H1 (cell line): ENCODE measurements around the gene SELENOO. TPM values are rescaled to one million over a fixed set of nuclear protein-coding genes. Genes with fewer than 3 reads are reported as not detected.

Source experiments
- ASH2L ChIP-seq: fragments of 200-600, 300-600 bp; sonication (generic); IDR thresholded peaks from one replicate; pipeline ENCODE4 v1.7.1; 2017; ENCODE audit warnings: low read length
- CHD7 ChIP-seq: fragments of 300-600 bp; sonication (generic); IDR thresholded peaks from 2 replicates; pipeline ENCODE4 v1.7.1; 2012; ENCODE audit warnings: low read length, moderate library complexity, mild to moderate bottlenecking, inconsistent platforms; ENCODE audit not compliant: insufficient replicate concordance
- NANOG ChIP-seq: IDR thresholded peaks from 2 replicates; pipeline ENCODE4 v1.6.1; 2011; ENCODE audit warnings: low read length, low read depth, mild to moderate bottlenecking, inconsistent platforms; ENCODE audit not compliant: insufficient read depth, poor library complexity, severe bottlenecking
- RAD21 ChIP-seq, 2 experiments: IDR thresholded peaks in 1 of 2; conservative IDR thresholded peaks in 1 of 2; 2 replicates each; pipeline ENCODE4 v1.6.1; 2011; ENCODE audit warnings: low read depth in 2 of 2, low read length in 2 of 2, improper control_type of control experiment in 1 of 2, inconsistent platforms in 1 of 2, mild to moderate bottlenecking in 1 of 2, moderate library complexity in 1 of 2
- SP4 ChIP-seq: IDR thresholded peaks from 2 replicates; pipeline ENCODE4 v1.6.1; 2012; ENCODE audit warnings: low read length, inconsistent platforms
- TBP ChIP-seq: IDR thresholded peaks from 2 replicates; pipeline ENCODE4 v1.6.1; 2011; ENCODE audit warnings: low read depth, low read length, improper control_type of control experiment
- TCF12 ChIP-seq: IDR thresholded peaks from 2 replicates; pipeline ENCODE4 v1.6.1; 2011; ENCODE audit warnings: low read depth, mild to moderate bottlenecking, low read length
- USF2 ChIP-seq: IDR thresholded peaks from 2 replicates; pipeline ENCODE4 v1.6.1; 2011; ENCODE audit warnings: low read length, improper control_type of control experiment
- polyA plus RNA-seq, 7 experiments: library from polyadenylated mRNA; depleted of rRNA in 3 of 7; stranded (reverse) in 5 of 7; unstranded in 2 of 7; fragments of >200 nt in 5 of 7; fragments of 200-250 nt in 2 of 7; gene quantifications; 1 replicate in 5 of 7; 2 replicates in 1 of 7; 4 replicates in 1 of 7; pipeline versions ENCODE4 v1.2.1 to v1.2.3, GENCODE V29; 2011 to 2013; ENCODE audit warnings: missing spikeins in 2 of 7, mixed read lengths in 2 of 7
- total RNA-seq: library from RNA; stranded (reverse); fragmentation: NEBNext Ultra II Directional; extraction: Animal tissue kit (Norgen Biotek cat#: 25700); gene quantifications from 2 replicates; pipeline ENCODE4 v1.2.1, GENCODE V29; 2021

Gene SELENOO
- total and polyA plus RNA-seq, 2 of the 8 experiments (the other 6 are each of a cell fraction or from before 2014, with no cell fraction given): 18.6 to 25.1 TPM

GRCh38 chr22:50208939-50209892, 8.4 kb downstream of the SELENOO start (continued):
- TF ChIP-seq CHD7 (no peak), NANOG (no peak), RAD21 (IDR thresholded peaks at IDR 0.05 in 1 of 2, conservative IDR thresholded peaks at IDR 0.05 in 1 of 2; ENCODE audit: low read depth in 2 of 2, low read length in 2 of 2) (no peak), TCF12 (no peak), ASH2L (no peak), SP4 (no peak), USF2 (no peak), TBP (no peak)
